A204.1 (cell line): Measurements from ENCODE around the gene NKG7.

Source experiments
- FAIRE-seq: peaks from 2 replicates; lab custom pipeline; 2012; peaks lifted over from hg19 to GRCh38; lab: Jason Lieb, UNC

The NKG7 gene

DNA sequence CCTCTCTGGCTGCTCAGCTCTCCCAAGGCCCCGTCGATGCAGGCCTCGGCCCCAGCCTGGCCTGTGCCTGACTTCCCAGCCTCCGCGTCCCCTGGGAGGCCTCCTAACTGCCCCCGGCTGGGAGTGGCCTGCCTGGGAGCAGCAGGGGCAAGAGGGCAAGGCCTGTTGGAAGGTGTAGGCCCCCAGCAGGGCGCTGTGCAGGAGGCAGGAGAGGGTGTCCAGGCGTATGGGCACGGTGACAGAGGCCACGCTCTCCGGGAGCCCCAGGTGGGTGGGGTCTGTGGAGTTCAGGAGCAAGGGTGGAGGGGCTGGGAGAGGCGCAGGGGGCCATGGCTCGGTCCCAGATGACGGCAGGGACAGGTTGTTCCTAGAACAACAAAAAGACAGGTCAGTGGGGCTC is 16.7 kb upstream of the NKG7 start:
- FAIRE-seq: no peak

DNA sequence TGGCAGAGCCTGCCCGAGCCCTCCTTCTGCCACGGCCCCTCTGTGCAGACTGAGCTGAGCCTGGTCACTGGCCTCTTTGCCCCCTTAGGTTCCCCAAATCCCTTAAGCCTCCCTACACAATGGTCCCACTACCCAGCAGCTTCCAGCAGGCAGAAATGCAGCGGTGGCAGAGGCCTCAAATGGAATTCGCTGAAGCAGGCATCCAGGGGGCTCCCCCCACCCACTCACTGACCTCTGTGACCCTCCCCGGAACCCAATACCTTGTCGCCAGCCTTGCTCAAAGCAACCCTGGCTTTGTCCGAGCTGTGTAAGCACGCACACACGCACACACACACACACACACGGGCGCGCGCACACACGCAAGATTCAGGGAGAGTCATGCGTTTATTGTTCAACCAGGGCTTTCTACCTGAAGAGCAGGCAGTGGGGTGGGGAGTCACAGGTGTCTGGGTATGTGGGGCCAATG is 15.5 kb upstream of the NKG7 start, which contains the start of gene LIM2:
LIM2 (minus strand) TSS at position 51 of the 466 bp plus-strand sequence. CDS start 531 bp downstream, outside the sequence.
- no peak for FAIRE-seq

DNA sequence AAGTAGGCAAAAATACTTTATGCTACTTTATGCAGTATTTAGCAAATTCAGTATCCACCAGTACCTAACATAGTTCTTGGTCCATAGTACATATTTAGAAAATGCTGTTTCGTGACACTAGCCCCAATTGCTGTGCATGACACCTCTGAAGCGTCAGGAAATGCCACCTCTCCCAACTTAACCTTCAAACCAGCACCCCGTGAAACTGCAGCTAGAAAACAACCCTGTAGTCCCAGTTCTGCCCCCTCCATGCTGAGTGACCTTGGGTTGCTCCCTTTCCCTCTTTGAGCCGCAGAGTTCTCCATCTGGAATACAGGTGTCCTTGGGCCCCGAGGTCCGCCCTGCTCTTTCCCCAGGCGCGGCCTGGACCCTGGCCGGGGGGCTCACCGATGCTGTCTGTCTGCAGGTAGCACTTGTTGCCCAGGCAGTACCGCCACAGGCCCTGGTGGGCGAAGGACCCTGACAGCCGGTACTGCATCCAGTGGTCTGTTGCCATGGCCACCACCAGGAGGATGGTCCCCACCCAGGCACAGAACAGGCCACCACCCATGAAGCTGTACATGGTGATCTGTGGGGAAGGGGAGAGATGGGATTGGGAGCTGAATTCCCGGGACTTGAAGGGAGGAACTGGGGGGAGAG is 14.5 kb upstream of the NKG7 start:
- FAIRE-seq: no peak

DNA sequence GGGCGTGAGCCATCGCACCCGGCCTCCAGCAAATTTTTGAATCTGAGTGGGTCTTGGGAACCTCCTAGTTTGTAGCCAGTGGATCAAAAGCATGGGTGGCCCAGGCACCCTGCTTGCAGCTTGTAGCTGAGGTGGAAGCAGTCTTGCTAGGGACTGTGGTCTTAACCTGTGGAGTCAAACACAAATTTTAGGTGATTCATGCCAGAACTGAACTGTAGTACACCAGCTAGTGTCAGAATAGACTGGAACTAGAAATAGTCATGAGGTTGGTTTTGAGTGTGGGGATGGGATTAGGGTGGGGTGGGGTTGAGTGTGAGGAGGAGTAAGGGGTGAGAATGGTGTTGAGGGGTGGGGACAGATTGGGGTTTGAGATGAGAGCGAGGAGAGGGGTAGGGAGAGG is 9.6 kb upstream of the NKG7 start:
- FAIRE-seq: no peak

DNA sequence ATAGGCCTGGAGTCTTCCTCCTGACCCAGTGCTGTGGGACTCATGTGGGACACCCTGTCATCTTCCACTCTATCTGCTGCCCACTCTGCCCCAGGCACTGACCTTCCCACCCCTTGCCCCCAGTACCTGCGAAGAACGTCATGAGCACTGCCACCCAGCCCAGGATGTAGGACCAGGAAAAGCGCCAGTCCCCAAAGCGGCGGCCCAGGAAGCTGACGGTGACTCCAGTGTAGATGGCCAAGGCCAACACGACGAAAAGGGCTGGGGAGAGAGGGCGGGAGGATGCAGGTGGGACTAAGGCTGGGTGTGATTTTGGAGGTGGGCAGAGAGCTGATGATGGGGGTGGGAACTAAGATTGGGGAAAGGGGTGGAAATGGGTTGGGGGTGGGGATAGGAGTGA is 7.9 kb upstream of the NKG7 start:
- FAIRE-seq: no peak

DNA sequence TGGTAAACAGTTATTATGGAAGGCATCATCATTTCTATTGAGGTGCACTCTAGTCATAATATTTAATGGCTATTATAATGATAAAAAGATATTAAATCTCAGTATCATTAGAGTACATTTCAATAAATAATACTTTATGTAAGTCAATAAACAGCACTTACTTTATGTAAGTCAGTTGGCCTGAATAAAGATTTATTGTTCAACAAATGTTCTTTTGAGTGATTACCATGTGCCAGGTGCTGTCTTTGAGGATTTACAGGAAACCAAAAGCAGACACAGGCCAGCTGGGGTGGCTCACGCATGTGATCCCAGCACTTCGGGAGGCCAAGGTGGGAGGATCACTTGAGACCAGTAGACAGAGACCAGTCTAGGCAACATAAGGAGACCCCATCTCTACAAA is 5.0 kb upstream of the NKG7 start:
- no peak for FAIRE-seq

DNA sequence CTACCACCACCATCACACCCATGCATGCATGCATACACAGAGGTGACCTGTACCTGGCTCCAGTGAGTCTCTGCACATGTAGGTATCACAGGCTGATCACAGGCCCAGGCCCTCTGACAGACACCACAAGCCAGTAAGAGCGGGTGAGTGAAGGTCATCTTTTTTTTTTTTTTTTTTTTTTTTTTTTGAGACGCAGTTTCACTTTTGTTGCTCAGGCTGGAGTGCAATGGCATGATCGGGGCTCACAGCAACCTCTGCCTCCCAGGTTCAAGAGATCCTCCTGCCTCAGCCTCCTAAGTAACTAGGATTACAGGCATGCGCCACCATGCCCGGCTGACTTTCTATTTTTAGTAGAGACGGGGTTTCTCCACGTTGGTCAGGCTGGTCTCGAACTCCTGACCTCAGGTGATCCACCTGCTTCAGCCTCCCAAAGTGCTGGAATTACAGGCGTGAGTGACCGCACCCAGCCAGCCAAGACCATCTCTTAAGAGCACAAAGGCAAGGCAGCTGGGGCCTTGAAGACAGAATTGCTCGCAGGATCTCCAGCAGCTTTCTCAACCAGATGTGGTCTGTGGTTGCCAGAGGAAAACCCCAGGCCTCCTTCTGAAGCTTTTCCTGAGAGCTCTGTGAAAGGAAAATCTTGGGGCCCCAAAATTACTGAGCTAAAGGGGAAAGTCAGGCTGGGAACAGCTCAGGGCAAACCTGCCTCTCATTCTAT is 3.2 kb upstream of the NKG7 start:
- no peak for FAIRE-seq

DNA sequence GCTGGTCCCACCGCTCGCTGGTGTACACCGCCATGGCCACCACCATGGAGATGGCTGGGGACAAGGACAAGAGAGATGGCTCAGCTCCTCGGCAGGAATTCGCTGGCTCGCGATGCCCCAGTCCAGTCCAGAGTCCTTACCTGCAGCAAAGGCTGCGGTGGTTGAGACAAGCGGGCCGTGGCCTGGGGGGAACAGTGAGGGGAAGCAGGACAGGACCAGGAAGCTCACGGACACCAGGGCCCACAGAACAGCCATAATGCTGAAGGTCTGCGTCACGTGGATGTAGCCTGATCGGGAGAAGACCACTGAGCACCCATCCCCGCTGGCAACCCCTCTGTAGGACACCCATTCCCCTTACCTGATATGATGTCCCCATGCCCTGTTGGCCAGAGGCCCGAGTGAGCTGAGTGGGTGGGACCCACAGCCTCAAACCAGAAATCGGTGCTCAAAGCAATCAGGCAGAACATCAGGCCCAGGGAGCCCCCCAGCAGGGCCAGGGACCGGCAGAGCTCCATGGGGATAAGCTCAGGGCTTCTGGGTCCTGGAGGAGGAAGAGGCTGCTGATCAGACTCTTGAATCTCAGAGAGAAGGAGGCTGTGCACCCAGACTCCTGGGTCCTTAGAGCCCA is 319 bp downstream of the NKG7 start:
- no peak for FAIRE-seq

DNA sequence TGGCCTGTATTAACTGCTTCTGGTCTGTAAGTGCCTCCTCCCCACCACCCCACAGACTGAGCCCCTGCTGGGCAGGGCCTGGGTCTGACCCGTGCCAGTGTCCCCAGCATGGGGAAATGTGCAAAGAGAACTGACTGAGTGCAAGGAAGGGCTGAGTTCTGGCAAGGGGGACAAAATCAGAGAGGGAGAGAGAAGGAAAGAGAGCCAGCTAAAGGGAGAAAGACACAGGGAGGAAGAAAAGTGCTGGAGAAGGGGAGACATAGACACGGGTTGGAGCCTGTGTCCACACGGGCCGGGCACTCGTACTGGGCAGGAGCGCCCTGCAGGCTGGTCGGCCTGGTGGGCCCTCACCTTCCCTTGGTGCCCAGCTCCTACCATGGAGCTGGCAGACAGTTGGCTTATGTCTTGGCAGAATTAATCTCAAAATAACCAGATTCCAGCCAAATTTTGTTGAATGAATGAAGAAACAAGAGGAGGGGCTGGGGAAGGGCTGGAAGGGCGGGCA is 1.2 kb downstream of the NKG7 start:
- no peak for FAIRE-seq

DNA sequence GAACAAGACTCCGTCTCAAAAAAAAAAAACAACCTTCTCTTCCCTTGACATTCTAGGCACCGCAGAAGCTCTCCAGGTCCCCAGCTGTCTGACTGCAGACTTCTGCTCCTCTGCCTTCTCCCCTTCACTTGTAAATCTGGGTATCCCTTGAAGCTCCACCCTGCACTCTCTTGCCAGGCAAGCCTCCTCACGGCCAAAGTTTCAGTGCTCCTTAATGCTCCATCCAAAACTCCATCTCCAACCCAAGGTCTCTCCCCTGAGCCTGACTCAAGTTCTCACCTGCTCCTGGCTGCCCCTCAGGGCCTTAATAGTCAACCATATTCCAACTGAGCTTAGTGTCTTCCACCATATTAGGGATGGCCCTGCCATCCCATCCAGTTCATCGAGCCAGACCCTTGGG is 2.2 kb downstream of the NKG7 start:
- no peak for FAIRE-seq

DNA sequence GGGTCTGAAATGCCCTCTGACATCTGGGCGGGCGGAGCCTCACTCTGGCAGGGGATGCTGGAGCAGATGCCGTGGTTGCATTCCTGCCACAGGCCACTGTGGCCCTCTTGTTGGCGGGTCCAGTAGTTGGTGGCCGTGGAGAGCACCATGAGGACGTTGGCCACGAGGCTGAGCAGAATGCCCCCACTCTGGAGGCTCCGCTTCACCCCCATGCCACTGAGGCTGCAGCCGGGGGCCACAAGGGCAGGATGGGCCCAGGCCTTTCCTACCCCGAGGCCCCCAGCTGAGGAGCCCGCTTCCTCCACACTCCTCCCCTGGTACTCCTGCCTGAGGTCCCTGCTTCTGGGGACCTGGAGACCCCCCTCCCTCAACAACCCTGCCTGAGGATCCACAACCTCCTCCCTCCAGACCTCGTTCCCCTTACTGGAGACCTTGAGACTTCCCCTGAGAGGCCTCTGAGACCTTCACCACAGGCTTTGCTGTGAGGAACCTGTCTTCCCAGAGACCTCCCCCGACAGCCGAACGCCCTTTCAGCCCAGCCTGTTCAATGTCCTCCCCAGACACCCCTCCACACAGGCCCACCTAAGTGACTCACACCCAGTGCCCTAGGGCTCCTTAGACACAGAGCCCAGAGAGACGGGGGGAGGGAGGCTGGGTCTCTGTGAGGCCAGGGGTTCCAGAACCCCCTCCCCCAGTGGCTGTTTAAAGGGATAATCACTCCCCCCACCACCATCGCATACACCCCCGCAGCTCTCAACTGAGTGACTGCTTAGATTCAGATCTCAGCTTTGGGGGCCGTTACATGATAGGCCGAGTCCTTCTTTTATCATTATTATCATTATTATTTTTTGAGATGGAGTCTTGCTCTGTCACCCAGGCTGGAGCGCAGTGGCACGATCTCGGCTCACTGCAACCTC is 3.8 kb downstream of the NKG7 start, which contains the start of gene CLDND2:
CLDND2 (minus strand) TSS at position 638 of the 917 bp plus-strand sequence; CDS start at position 212, 426 bp downstream.
- FAIRE-seq: no peak

DNA sequence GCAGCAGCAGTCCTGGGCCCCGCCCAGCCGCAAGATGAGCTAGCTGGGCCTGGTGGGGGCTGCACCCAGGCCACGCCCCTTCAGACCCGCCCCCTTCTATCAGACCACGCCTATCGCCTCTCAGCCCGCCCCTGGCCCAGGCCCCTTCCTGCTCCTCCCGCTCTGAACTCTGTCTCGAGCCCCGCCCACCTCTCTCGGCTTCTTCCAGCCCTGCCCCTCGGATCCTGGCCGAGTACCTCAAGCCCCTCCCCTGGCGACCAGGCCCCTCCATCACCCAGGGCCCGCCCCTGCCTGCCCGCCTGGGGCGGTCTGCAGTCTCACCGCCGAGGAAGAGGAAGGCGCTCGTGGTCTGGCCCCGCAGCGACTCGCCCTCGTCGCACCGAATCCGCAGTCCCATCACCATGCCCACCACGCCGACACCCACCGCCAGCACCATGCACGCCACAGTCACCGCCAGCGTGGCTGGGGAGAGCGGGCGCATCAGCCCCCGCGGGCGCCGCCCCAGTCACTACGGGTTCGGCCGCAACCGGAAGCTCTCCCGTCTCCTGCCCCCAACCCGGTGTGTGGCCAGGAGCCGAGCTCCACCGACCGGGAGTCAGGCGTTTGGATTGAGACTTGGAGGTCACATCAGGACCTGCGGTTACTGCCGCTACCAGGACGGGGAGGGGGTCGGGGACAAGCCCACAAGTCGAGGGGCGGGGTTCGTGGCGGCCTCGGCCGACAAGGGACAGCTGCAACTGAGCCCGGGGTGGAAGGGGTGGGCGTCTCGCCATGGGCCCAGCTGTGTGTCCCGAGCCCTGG is 4.7 kb downstream of the NKG7 start:
- peak; percentile 99 for FAIRE-seq

DNA sequence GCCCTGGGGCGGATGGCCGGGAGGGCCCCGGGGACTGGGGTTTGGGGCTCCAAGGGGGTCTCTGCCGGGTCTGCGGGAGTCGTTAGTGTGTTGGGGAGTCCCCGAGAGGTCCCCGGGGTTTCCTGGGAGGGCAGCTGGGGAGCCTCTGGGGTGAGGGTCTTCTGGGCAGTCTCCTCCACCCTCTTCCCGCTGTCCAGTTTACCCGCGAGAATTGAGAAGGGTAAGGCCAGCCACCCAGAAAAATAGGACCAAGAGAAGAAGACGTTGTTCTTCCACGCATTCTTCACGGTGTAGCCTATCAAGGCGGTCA is 5.2 kb downstream of the NKG7 start:
- no peak for FAIRE-seq

DNA sequence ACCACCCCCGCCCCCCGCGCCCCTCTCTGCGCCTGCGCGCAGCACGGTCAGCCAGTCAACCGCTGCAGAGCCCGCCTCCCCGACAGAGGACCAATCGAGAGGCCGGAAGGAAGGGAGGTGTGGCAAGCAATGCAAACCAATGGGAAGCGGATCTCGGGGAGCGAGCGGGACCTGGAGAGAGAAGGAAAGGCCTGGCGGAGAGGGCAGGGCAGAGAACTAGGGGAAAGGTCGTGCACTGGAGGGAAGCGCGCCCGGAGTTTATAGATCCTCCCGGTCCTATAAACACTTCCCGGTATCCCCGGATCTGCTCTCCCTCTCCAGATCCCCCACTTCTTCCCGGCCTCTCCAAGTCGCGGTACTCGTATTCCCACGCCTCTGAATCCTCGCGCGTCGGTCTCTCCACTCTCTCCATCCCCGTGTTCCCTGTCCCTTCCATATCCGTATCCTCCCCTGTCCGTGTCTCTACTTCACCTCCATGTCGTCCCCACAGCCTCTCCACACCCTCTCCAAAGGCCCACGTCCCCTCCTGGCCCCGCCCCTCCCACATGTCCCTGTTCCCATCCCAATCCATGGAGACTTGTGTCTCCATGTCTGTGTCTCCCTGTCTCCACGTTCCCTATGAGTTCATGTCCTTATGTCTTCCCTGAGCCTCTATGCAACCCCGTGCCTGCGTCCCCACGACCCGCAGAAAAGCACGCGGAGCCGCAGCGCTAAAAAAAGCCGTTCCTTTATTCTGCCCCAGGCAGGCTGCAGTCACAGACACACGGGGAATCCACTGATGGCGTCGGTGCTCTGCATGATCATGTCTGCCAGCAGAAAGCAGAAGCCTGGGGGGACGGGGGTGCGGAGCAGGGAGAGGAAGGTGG is 5.8 kb downstream of the NKG7 start:
- peak; percentile 82 for FAIRE-seq

DNA sequence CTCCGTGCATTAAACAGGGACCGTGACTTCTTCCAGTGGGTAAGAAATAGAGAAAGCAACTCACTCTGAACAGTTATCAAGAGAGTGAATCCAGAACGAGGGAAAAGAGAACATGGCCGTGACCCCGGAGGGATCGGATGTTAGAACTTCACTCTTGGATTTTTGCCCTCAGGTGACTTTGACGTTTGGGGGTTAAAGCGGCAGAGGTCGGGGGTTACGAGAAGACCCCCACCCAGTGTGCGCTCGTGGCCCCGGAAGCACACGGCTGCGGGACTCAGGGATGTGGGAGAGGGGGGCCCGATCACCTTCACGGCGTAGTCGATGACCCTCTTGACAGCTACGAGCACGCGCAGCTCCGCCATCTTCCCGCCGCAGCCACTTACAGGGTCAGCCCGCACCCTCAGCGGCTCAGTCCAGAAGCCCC is 6.5 kb downstream of the NKG7 start, which contains the start of gene ETFB:
ETFB (minus strand) TSS at position 424 of the 424 bp plus-strand sequence; CDS start at position 362, 62 bp downstream.
- no peak for FAIRE-seq

DNA sequence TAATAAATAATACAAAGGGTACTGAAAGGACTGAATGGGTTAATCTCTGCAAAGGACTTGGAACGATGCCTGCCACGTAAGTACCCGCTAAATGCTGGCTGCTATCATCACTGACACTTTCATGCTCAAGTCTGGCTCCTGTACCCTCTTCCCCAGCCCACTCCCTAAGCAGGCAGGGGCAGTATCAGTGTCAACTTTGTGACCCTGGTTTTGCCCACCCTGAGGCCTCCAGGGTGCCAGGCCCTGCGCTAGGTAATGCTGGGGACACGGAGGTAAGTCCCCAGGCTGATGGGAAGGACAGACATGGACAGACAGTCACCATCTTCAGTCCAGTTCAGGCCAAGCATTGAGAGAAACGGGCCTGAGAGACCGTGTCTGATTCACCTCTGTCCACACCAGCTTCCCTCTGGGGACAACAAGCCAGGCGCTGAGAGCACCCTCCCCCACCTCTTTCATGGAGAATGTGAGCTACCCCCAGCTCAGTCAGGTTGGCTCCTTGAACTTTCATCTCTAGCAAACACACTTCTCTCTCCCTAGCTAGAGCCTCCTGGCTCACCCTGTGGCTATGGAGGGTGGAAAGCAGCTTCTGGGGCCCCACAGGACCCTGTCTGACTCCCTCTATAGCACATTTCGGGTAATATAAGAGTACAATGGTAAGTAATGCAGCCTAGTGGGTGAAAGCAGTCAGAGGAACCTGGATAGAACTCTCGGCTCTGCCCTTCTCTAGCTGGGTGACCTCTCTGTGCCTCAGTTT is 7.1 kb downstream of the NKG7 start:
- FAIRE-seq: no peak

DNA sequence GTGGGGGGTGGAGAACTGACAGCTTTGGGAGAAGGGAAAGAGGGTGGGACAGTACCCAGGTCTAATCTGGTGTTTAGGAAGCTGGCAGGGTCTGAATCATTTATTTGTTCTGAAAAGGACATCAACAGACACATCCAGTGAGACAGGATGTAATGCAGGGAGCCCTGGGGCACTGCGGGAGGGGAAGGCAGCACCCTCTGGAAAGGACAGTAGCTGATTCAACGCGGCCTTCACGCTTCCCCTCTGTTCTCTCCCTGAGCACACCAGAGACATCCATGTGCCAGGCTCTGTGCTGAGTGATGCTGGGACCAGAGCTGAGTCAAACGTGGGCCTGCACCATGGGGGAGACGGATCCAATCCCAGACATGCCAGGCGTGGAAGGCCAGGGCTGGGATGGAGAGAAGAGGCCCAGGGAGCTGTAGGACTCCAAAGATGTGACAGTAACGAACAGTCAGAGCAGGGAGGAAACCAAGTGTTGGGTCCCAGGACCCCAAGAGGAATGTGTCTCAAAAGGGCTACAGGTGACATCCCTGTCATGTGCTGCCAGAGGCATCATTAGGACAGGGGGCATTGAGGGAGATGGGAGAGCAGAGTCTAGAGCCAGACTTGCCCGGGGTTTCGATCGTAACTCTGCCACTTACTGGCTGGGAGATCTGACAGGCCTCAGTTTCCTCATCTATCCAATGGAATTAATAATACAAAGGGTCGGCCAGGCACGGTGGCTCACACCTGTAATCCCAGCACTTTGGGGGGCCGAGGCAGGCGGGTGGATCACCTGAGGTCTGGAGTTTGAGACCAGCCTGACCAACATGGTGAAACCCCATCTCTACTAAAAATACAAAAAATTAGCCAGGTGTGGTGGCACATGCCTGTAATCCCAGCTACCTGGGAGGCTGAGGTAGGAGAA is 8.0 kb downstream of the NKG7 start:
- FAIRE-seq: no peak

DNA sequence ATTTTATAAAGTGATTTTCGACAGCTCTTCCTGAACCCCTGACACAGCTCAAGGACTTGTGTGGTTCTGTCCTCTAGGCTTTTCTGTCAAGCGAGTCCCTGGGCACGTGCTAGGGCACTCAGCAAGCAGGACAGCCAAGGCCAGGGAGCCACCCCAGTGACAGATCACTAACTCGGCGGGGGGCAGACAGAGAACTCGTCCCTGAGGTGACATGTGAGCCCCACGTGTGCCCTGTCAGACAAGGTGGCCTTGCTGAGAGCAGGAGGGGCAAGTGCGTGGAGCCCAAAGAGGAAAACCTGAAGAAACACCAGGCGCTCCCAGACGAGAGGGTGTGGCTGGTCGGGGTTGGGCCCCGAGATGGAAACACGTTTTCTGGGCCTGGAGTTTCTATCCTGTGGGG is 11.2 kb downstream of the NKG7 start:
- no peak for FAIRE-seq
